Gastrocnemius medialis (tissue), 4 donors: Measurements from ENCODE around the gene GIMD1. TPM values are rescaled to one million over a fixed set of nuclear protein-coding genes. Genes with fewer than 3 reads are reported as not detected.

Experiments used
- ATAC-seq, 2 donors: fragments of 150-250 bp; one replicate each; pipeline ENCODE4 v1.9.1; 2016
- DNase-seq, 2 donors: peaks; one replicate each; pipeline ENCODE4 v3.0.0-alpha.2; 2019
- H3K27ac ChIP-seq, 4 donors: fragments of 200-600 bp; sonication (generic); 1 replicate in 1 of 4; 2 replicates in 3 of 4; pipeline ENCODE4 v1.5.1; 2016 to 2018; ENCODE audit warnings: mild to moderate bottlenecking in 2 of 4, moderate library complexity in 1 of 4
- H3K27me3 ChIP-seq, 3 donors: fragments of 200-600 bp; sonication (generic) in 2 of 3; 1 replicate in 1 of 3; 2 replicates in 2 of 3; pipeline versions ENCODE4 v1.5.1 to v1.6.0; 2016 to 2019; ENCODE audit warnings: mild to moderate bottlenecking in 1 of 3, moderate library complexity in 1 of 3
- H3K36me3 ChIP-seq, 2 donors: fragments of 200-600 bp; sonication (generic) in 1 of 2; one replicate each; pipeline ENCODE4 v1.5.1; 2017 to 2018
- H3K4me1 ChIP-seq, 2 donors: fragments of 200-600 bp; sonication (generic) in 1 of 2; one replicate each; pipeline ENCODE4 v1.5.1; 2016 to 2017; ENCODE audit warnings: mild to moderate bottlenecking in 2 of 2
- H3K4me3 ChIP-seq, 4 donors: fragments of 200-600 bp; sonication (generic) in 3 of 4; 1 replicate in 1 of 4; 2 replicates in 3 of 4; pipeline ENCODE4 v1.5.1; 2016 to 2019; ENCODE audit warnings: mild to moderate bottlenecking in 2 of 4
- H3K9me3 ChIP-seq, 3 donors: fragments of 200-600 bp; sonication (generic) in 2 of 3; 1 replicate in 1 of 3; 2 replicates in 2 of 3; pipeline ENCODE4 v1.5.1; 2016 to 2019
- POLR2A ChIP-seq, 2 donors: fragments of 450-650 bp; IDR thresholded peaks; one replicate each; pipeline ENCODE4 v1.6.1; 2017; ENCODE audit warnings: antibody characterized with exemption in 2 of 2, mild to moderate bottlenecking in 2 of 2, moderate library complexity in 2 of 2
- in situ Hi-C, 4 donors: fragments of 200-750 bp; cut with MboI; loops; one replicate each; pipeline versions ENCODE4 v1.15.0 to v1.8.0; 2017; ENCODE audit warnings: low sequenced_read_pairs in 4 of 4
- intact Hi-C: fragments of 100-400 bp; cut with DNase I; formaldehyde crosslinking; loops from one replicate; pipeline ENCODE4 v1.15.1; 2023; ENCODE audit warnings: low total_unique reads
- total RNA-seq, 4 donors: library from RNA; depleted of rRNA; stranded (reverse); fragments of >200 nt; gene quantifications; one replicate each; pipeline versions ENCODE4 v1.1.0 to v1.2.3, GENCODE V29; 2016
- TF ChIP-seq, protein P1 (sequence below), 5 experiments: fragments of 450-650 bp in 3 of 5; fragments of 200-600 bp in 2 of 5; sonication (generic) in 2 of 5; IDR thresholded peaks in 4 of 5; conservative IDR thresholded peaks in 1 of 5; 1 replicate in 4 of 5; 2 replicates in 1 of 5; pipeline ENCODE4 v1.5.1; 2016 to 2019; ENCODE audit warnings: antibody characterized with exemption in 5 of 5, mild to moderate bottlenecking in 3 of 5, moderate library complexity in 3 of 5

The GIMD1 gene
- total RNA-seq, 4 donors from 2014 or later, result not detected

DNA sequence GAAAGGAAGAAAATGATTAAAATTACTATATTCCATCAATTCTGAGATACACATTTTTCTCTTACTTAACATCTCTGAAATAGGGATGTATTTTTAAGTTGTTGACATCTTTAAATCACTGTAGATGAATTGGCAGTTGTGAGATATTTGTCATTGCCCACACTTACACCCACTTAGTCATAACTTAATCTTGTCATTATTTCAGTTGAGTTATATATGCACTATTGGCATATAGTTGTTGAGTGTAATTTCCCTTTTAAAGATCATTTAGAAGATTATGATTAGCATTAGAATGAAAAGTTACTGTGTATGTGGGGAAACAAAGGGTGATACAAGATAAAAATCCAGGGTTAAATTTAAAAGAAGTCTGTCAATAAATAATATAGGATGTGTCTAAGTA is 50.1 kb downstream of the GIMD1 start:
- in situ Hi-C loops, result no loop called here

DNA sequence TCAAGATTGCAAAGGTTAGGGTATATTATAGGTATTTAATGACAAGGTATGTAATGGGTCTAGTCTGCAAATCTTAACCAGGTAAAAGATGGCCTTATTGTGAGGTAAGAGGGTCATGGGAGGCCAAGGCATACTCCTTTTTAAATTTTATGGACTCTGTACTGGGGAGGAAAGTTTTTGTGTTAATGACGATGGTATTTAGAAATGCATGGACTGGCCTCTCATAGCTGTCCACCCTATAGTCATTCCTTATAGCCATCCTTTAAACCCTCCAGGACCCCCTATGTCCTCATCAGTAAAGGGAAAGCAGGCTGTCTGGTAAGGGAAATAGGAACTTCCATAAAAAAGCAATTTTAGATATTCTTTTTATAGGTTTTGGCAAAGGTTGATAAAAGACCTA is 50.8 kb downstream of the GIMD1 start:
- in situ Hi-C loops, result no loop called here
- Histone ChIP-seq H3K4me1 (peaks cover 30 to 35% of the 10 kb centered on the region in 2 donors), H3K27me3 (no peaks in the 10 kb centered on the region), H3K4me3 (peak overlapping the region in 1 of 4 donors; percentile 89), H3K27ac (no peak overlapping the region), H3K36me3 (peaks cover 0 to 10% of the 10 kb centered on the region in 2 donors), H3K9me3 (no peaks in the 10 kb centered on the region)
- no peak for ATAC-seq
- no peak for DNase-seq
- intact Hi-C loops, result loop anchor here (5.0 kb wide), 1 partner anchor 1404 kb away; the partner anchor contains the start of gene PAPSS1
- TF ChIP-seq POLR2A (IDR thresholded peaks at IDR 0.05), result no peak
- TF ChIP-seq, protein P1, sequence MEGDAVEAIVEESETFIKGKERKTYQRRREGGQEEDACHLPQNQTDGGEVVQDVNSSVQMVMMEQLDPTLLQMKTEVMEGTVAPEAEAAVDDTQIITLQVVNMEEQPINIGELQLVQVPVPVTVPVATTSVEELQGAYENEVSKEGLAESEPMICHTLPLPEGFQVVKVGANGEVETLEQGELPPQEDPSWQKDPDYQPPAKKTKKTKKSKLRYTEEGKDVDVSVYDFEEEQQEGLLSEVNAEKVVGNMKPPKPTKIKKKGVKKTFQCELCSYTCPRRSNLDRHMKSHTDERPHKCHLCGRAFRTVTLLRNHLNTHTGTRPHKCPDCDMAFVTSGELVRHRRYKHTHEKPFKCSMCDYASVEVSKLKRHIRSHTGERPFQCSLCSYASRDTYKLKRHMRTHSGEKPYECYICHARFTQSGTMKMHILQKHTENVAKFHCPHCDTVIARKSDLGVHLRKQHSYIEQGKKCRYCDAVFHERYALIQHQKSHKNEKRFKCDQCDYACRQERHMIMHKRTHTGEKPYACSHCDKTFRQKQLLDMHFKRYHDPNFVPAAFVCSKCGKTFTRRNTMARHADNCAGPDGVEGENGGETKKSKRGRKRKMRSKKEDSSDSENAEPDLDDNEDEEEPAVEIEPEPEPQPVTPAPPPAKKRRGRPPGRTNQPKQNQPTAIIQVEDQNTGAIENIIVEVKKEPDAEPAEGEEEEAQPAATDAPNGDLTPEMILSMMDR (IDR thresholded peaks at IDR 0.05 in 4 of 5, conservative IDR thresholded peaks at IDR 0.05 in 1 of 5), result no peak

More for the DNA sequence above, 50.1 kb downstream of the GIMD1 start:
- no peak overlapping the region for H3K4me3 ChIP-seq
- intact Hi-C loops, result loop anchor here (5.0 kb wide), 1 partner anchor 1404 kb away; the partner anchor contains the start of gene PAPSS1
- H3K4me1 ChIP-seq, result peaks cover 30 to 34% of the 10 kb centered on the region in 2 donors
- DNase-seq, result no peak
- no peak overlapping the region for H3K27ac ChIP-seq
- H3K27me3 ChIP-seq, result no peaks in the 10 kb centered on the region
- H3K36me3 ChIP-seq, result peaks cover 0 to 10% of the 10 kb centered on the region in 2 donors
- no peak for ATAC-seq
- TF ChIP-seq POLR2A (IDR thresholded peaks at IDR 0.05), result no peak
- TF ChIP-seq, protein P1 (IDR thresholded peaks at IDR 0.05 in 4 of 5, conservative IDR thresholded peaks at IDR 0.05 in 1 of 5), result no peak
- no peaks in the 10 kb centered on the region for H3K9me3 ChIP-seq

DNA sequence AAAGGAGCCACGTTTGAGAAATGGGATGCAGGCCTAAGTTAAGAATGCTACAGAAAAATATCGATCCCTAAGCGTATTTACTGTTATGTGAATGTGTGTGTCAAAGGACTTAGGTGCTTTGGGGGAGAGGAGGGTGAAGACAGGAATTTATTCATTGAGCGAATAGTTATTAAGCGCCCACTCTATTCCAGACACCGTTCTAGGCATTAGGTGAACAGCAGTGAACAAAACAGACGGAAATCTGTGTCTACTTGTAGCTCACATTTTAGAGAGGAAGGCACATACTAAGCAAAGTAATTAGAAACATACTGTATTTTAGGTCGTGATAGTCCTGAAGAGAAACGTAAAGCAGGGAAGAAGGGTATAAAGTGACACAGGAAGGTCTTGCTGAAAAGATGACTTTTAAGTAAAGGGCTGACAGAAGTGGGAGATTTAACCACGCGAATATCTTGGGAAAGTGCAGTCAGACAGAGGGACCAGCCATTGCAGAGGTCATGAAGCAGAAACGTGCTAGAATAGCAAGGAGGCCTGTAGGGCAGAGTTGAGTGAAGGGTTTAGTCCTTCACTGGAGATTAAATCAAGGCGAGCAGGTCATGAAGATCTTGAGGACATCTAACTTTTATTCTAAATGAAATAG is 51.7 kb downstream of the GIMD1 start:
- intact Hi-C loops, result loop anchor here (1.0 to 5.0 kb wide), 2 partner anchors 609 to 1405 kb away; partner anchors contain the start of genes GSTCD, INTS12 and PAPSS1
- H3K27ac ChIP-seq, result peak overlapping the region; percentile 89 to 97 (median 96)
- ATAC-seq (peak; percentile 1 to 2), DNase-seq (no peak)
- in situ Hi-C loops, result no loop called here
- peaks cover 0 to 10% of the 10 kb centered on the region in 2 donors for H3K36me3 ChIP-seq
- peaks cover 30 to 38% of the 10 kb centered on the region in 2 donors for H3K4me1 ChIP-seq
- no peaks in the 10 kb centered on the region for H3K9me3 ChIP-seq
- H3K4me3 ChIP-seq, result peak overlapping the region; percentile 89 to 94 (median 91)
- TF ChIP-seq, protein P1 (IDR thresholded peaks at IDR 0.05 in 4 of 5, conservative IDR thresholded peaks at IDR 0.05 in 1 of 5), result no peak
- no peak for TF ChIP-seq POLR2A (IDR thresholded peaks at IDR 0.05)
- H3K27me3 ChIP-seq, result no peaks in the 10 kb centered on the region

DNA sequence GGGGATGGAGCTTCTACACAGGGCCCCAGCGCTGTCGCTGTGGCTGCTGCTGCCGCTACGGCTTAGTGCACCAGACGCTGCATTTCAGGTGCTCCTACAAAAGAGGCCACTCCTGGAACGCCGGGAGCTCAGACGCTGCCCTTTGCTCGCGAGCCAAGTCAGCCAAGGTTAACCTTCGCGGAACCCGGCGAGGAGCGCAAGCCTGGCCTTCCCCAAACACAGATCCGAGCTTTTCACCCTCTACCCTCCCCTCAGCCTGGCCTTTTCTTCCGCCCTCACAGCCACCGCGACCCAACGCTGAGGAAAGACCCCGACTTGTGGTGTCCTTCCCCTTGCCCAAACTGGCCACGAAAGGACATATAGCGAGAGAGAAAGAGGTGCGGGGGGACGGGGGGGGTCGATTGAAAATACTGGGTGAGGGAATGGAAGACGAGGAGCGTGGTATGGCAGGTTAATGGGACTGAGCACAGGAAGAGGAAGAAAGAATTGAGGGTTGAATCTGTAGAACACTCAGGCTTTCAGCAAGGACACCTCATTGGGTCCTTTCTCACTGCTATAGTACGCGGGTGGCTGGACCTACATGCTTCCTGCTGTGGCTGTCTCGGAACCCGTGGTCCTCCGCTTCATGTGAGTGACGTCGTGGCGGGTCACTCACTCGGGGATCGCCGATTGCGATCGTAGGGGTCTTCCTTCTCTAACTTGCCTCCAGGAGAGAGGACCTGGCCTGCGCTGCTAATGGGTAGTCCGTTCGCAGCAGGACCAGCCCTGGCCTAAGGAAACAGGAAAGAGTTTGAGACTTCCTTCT is 52.4 kb downstream of the GIMD1 start, which contains the start of the genes AIMP1 and TBCK:
AIMP1 (plus strand) TSS at position 583 of the 805 bp plus-strand sequence. CDS start 8,460 bp downstream, outside the sequence.
TBCK (minus strand) TSS at position 242 of the 805 bp plus-strand sequence. CDS start 7,249 bp downstream, outside the sequence.
- H3K27ac ChIP-seq, result peak within 1 kb of the TSS; percentile 89 to 97 (median 96)
- peaks cover 0 to 8% of the 10 kb centered on the region in 2 donors for H3K36me3 ChIP-seq
- peaks cover 30 to 38% of the 10 kb centered on the region in 2 donors for H3K4me1 ChIP-seq
- ATAC-seq (peak; percentile 96 to 97), DNase-seq (peak; percentile 86 to 87)
- no peaks in the 10 kb centered on the region for H3K9me3 ChIP-seq
- in situ Hi-C loops, result no loop called here
- intact Hi-C loops, result loop anchor here (1.0 to 5.0 kb wide), 2 partner anchors 608 to 1406 kb away; partner anchors contain the start of genes GSTCD, INTS12 and PAPSS1
- TF ChIP-seq POLR2A (IDR thresholded peaks at IDR 0.05), result peak; percentile 62 to 76
- TF ChIP-seq, protein P1 (IDR thresholded peaks at IDR 0.05 in 4 of 5, conservative IDR thresholded peaks at IDR 0.05 in 1 of 5), result no peak
- no peaks in the 10 kb centered on the region for H3K27me3 ChIP-seq
- peak within 1 kb of the TSS; percentile 89 to 94 (median 91) for H3K4me3 ChIP-seq
